Measurements from ENCODE around the gene DOCK3. TPM values are rescaled to one million over a fixed set of nuclear protein-coding genes. Genes with fewer than 3 reads are reported as not detected.
"Not testable (repeated sequence)": the region's sequence is repeated elsewhere in the genome, so short reads cannot be mapped to it uniquely, and the experiment has no call there.

Gene DOCK3
- polyA plus RNA-seq, 1 donor = 0.81 TPM

DNA sequence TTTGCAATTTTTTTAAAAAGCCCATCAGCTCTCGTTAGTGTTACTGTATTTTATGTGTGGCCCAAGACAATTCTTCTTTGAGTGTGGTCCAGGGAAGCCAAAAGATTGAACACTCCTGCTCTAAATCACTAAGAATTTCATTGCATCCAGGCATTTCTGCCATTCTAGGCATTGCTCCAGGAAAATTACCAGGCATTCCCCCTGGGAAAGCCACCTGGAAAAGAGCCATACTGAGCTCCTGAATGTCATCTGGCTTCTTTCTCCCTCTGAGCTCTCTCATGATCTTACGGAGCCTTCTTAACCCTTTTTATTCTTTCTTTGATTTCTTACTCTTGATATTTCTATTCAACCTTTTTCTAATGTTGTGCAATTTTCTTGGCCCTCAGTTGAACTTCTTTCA lies 202.2 kb downstream of the DOCK3 start:
- Histone ChIP-seq H3K27ac (ENCODE audit: low read length) (no peak overlapping the region), H3K27me3 (ENCODE audit: control insufficient read depth, insufficient read depth, low read length) (no peaks in the 10 kb centered on the region), H3K9me3 (ENCODE audit: control insufficient read depth, low read depth, low read length) (no peaks in the 10 kb centered on the region), H3K36me3 (ENCODE audit: control insufficient read depth, insufficient read depth, low read length) (no peaks in the 10 kb centered on the region), H3K4me1 (ENCODE audit: control insufficient read depth, insufficient read depth, low read length) (no peaks in the 10 kb centered on the region), H3K4me3 (ENCODE audit: low read length) (no peak overlapping the region)
- no peak for DNase-seq
- 90% methylated on average over 1 of the region's 2 CpGs for WGBS (ENCODE audit: insufficient coverage, low lambda C conversion rate)

DNA sequence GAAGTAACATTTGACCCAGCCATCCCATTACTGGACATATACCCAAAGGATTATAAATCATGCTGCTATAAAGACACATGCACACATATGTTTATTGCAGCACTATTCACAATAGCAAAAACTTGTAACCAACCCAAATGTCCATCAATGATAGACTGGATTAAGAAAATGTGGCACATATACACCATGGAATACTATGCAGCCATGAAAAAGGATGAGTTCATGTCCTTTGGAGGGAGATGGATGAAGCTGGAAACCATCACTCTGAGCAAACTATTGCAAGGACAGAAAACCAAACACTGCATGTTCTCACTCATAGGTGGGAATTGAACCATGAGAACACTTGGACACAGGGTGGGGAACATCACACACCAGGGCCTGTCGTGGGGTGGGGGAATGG lies 208.0 kb downstream of the DOCK3 start:
- not testable (repeated sequence) for H3K36me3 ChIP-seq (ENCODE audit: control insufficient read depth, insufficient read depth, low read length); DNase-seq; H3K27ac ChIP-seq (ENCODE audit: low read length); H3K27me3 ChIP-seq (ENCODE audit: control insufficient read depth, insufficient read depth, low read length); H3K4me3 ChIP-seq (ENCODE audit: low read length); H3K4me1 ChIP-seq (ENCODE audit: control insufficient read depth, insufficient read depth, low read length); H3K9me3 ChIP-seq (ENCODE audit: control insufficient read depth, low read depth, low read length)
- WGBS (ENCODE audit: insufficient coverage, low lambda C conversion rate) = no CpG with 5 or more reads among the region's 1 CpG

DNA sequence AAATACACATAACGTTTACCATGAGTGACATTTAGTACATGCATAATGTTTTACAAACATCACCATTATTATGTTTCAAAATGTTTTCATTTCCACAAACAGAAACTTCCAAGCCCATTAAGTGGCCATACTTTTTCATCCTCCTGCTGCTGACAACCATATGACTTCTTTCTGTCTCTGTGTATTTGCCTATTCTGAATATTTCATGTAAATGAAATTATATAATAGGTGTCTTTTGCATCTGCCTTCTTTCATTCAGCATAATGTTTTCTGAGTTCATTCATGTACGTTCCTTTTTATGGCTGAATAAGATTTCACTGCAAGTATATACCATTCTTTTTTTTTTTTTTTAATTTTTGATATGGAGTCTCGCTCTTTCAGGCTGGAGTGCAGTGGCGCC lies 209.0 kb downstream of the DOCK3 start:
- no peak overlapping the region for H3K4me3 ChIP-seq (ENCODE audit: low read length)
- no peaks in the 10 kb centered on the region for H3K27me3 ChIP-seq (ENCODE audit: control insufficient read depth, insufficient read depth, low read length)
- WGBS (ENCODE audit: insufficient coverage, low lambda C conversion rate) = 86% methylated on average over 2 of the region's 4 CpGs
- no peak for DNase-seq
- H3K4me1 ChIP-seq (ENCODE audit: control insufficient read depth, insufficient read depth, low read length) = no peaks in the 10 kb centered on the region
- no peaks in the 10 kb centered on the region for H3K36me3 ChIP-seq (ENCODE audit: control insufficient read depth, insufficient read depth, low read length)
- no peaks in the 10 kb centered on the region for H3K9me3 ChIP-seq (ENCODE audit: control insufficient read depth, low read depth, low read length)
- H3K27ac ChIP-seq (ENCODE audit: low read length) = no peak overlapping the region

DNA sequence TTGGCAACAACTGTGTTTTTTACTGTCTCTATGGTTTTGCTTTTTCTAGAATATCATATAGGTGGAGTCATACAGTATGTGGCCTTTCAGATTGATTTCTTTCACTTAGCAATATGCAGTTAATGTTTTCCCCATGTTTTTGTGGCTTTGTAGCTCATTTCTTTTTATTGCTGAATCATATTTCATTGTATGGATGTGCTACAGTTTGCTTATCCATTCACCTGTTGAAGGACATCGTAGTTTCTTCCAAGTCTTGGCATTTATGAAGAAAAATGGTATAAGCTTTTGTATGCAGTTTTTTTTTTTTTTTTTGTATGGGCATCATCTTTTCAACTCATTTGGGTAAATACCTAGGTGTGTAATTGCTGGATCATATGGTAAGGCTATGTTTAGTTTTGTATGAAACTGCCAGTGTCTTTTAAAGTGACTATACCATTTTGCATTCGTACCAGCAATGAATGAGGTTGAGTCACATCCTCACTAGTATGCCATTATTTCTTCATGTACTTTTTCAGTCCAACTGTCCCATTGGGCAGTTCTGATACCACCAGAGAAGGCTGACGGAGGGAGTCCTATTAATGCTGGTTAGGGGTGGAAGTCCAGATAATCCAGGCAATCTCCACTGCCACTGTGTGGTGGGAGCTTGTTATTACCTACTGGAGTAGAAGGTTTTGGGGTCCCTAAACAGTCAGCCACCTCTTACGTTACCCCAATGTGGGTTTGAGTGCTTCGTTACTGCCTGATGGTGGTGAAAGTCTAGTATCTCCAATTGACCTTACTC lies 210.5 kb downstream of the DOCK3 start:
- no peaks in the 10 kb centered on the region for H3K9me3 ChIP-seq (ENCODE audit: control insufficient read depth, low read depth, low read length)
- no peak for DNase-seq
- no peak overlapping the region for H3K4me3 ChIP-seq (ENCODE audit: low read length)
- H3K36me3 ChIP-seq (ENCODE audit: control insufficient read depth, insufficient read depth, low read length) = no peaks in the 10 kb centered on the region
- H3K27ac ChIP-seq (ENCODE audit: low read length) = no peak overlapping the region
- WGBS (ENCODE audit: insufficient coverage, low lambda C conversion rate) = 100% methylated on average over 1 of the region's 5 CpGs
- no peaks in the 10 kb centered on the region for H3K27me3 ChIP-seq (ENCODE audit: control insufficient read depth, insufficient read depth, low read length)
- no peaks in the 10 kb centered on the region for H3K4me1 ChIP-seq (ENCODE audit: control insufficient read depth, insufficient read depth, low read length)

DNA sequence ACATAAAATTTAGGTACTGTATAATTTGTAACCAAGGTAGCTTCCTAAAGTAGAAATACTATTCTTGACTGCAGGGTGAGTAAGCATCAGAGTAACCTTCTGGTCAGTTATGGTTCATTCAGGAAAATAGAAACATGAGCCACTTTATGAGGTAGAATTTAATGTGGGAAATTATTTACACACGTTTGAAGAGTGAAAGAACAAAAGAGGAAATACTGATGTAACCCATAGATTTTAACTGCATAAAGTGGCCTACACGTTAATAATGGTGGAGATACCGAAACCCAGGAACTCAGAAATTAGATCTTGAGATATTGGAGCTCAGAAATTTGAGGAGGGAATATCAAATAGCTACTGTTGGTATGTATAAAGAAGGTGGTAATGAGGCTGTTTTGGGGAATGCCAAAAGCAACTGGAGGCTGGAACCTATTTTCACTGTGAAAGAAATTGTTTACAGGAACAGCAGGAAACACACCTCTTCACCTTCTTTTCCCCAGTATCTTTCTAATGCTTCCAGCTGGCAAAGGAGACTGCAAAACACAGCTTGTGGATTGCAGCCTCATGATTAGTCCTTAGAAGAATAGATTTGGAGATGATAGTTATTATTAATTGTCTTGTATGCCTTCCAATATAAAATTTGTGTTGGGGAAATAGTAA lies 216.1 kb downstream of the DOCK3 start:
- no peaks in the 10 kb centered on the region for H3K36me3 ChIP-seq (ENCODE audit: control insufficient read depth, insufficient read depth, low read length)
- DNase-seq = no peak
- WGBS (ENCODE audit: insufficient coverage, low lambda C conversion rate) = 63% methylated on average over 3 of the region's 3 CpGs
- H3K4me1 ChIP-seq (ENCODE audit: control insufficient read depth, insufficient read depth, low read length) = no peaks in the 10 kb centered on the region
- no peak overlapping the region for H3K4me3 ChIP-seq (ENCODE audit: low read length)
- H3K27ac ChIP-seq (ENCODE audit: low read length) = no peak overlapping the region
- no peaks in the 10 kb centered on the region for H3K27me3 ChIP-seq (ENCODE audit: control insufficient read depth, insufficient read depth, low read length)
- no peaks in the 10 kb centered on the region for H3K9me3 ChIP-seq (ENCODE audit: control insufficient read depth, low read depth, low read length)

DNA sequence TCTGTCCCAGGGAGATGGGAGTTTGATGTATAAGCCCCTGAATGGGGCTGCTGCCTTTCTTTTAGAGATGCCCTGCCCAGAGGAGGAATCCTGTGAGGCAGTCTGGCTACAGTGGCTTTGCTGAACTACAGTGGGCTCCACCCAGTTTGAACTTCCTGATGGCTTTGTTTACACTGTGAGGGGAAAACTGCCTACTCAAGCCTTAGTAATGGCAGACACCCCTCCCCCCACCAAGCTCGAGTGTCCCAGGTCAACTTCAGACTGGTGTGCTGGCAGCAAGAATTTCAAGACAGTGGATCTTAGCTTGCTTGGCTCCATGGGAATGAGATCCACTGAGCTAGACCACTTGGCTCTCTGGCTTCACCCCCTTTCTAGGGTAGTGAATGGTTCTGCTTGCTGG lies 226.4 kb downstream of the DOCK3 start:
- not testable (repeated sequence) for H3K27me3 ChIP-seq (ENCODE audit: control insufficient read depth, insufficient read depth, low read length); H3K4me1 ChIP-seq (ENCODE audit: control insufficient read depth, insufficient read depth, low read length); H3K36me3 ChIP-seq (ENCODE audit: control insufficient read depth, insufficient read depth, low read length); DNase-seq; H3K27ac ChIP-seq (ENCODE audit: low read length); H3K4me3 ChIP-seq (ENCODE audit: low read length); H3K9me3 ChIP-seq (ENCODE audit: control insufficient read depth, low read depth, low read length)
- no CpG with 5 or more reads among the region's 1 CpG for WGBS (ENCODE audit: insufficient coverage, low lambda C conversion rate)

DNA sequence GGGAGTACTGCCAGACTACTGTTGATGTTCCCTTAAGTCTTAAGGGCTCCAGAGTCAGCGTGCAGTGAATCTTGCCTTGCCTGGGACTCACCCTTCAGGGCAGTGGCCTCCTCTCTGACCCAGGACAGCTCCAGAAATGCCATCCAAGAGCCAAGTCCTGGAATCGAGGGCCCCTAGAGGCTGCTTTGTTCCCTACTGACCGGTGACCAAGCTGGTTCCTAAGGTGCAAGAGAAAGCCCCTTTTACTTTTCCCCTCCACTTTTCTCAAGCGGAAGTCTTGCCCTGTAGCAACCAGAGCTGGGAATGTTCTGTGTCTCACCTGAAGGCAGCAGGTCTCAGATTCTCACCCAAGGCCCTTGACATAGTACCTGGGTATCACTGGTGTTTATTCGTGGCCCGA lies 238.0 kb downstream of the DOCK3 start:
- no peak overlapping the region for H3K27ac ChIP-seq (ENCODE audit: low read length)
- no CpG with 5 or more reads among the region's 6 CpGs for WGBS (ENCODE audit: insufficient coverage, low lambda C conversion rate)
- no peaks in the 10 kb centered on the region for H3K27me3 ChIP-seq (ENCODE audit: control insufficient read depth, insufficient read depth, low read length)
- no peaks in the 10 kb centered on the region for H3K9me3 ChIP-seq (ENCODE audit: control insufficient read depth, low read depth, low read length)
- no peak for DNase-seq
- H3K4me3 ChIP-seq (ENCODE audit: low read length) = no peak overlapping the region
- no peaks in the 10 kb centered on the region for H3K4me1 ChIP-seq (ENCODE audit: control insufficient read depth, insufficient read depth, low read length)
- H3K36me3 ChIP-seq (ENCODE audit: control insufficient read depth, insufficient read depth, low read length) = no peaks in the 10 kb centered on the region

DNA sequence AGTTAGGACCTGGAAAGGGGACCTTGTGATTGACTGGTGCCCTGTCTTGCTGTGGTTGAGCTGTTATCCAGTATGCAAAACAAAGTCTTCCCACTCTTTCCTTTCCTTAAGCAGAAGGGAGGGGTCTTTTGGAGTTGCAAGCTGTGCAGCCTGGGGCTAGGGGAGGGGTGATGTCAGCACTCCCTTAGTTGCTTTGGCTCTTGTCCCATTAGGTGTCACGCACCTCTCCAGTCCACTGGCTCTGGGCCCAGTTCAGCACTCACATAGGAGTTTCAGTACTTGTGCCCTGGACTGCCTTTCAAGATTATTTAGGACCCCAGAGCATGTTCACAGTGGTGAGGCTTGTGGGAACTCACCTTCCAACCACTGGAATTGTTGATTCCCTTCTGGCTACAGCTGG lies 238.5 kb downstream of the DOCK3 start:
- no CpG with 5 or more reads among the region's 1 CpG for WGBS (ENCODE audit: insufficient coverage, low lambda C conversion rate)
- H3K27ac ChIP-seq (ENCODE audit: low read length) = no peak overlapping the region
- H3K4me1 ChIP-seq (ENCODE audit: control insufficient read depth, insufficient read depth, low read length) = no peaks in the 10 kb centered on the region
- H3K36me3 ChIP-seq (ENCODE audit: control insufficient read depth, insufficient read depth, low read length) = no peaks in the 10 kb centered on the region
- H3K4me3 ChIP-seq (ENCODE audit: low read length) = no peak overlapping the region
- no peaks in the 10 kb centered on the region for H3K9me3 ChIP-seq (ENCODE audit: control insufficient read depth, low read depth, low read length)
- DNase-seq = no peak
- H3K27me3 ChIP-seq (ENCODE audit: control insufficient read depth, insufficient read depth, low read length) = no peaks in the 10 kb centered on the region

DNA sequence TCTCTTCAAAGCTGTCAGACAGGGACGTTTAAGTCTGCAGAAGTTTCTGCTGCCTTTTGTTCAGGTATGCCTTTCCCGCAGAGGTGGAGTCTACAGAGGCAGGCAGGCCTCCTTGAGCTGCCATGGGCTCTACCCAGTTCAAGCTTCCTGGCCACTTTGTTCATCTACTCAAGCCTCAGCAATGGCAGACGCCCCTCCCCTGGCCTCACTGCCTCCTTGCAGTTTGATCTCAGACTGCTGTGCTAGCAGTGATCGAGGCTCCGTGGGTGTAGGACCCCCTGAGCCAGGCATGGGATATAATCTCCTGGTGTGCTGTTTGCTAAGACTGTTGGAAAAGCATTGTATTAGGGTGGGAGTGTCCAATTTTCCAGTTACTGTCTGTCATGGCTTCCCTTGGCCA lies 247.3 kb downstream of the DOCK3 start:
- H3K4me3 ChIP-seq (ENCODE audit: low read length) = not testable (repeated sequence)

DNA sequence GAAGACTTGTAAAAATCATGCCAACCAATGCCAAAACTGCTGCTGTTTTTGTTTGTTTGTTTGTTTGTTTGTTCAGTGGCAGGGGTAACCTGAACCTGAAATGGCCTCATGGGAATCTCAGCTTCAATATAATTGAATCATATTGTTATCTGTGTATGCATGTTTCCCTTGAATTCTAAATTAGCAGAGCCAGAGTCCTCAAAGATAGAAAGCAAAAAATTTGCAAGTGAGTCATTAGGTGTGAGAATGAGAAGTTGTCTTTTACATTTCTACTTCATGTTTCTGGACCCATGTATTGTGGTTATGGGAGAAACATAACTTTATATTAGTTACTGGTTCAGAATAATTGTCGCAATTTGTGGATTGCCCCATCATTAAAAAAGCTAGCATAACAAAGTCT lies 249.2 kb downstream of the DOCK3 start:
- Histone ChIP-seq H3K27ac (ENCODE audit: low read length) (no peak overlapping the region), H3K4me1 (ENCODE audit: control insufficient read depth, insufficient read depth, low read length) (no peaks in the 10 kb centered on the region), H3K9me3 (ENCODE audit: control insufficient read depth, low read depth, low read length) (no peaks in the 10 kb centered on the region), H3K4me3 (ENCODE audit: low read length) (no peak overlapping the region), H3K36me3 (ENCODE audit: control insufficient read depth, insufficient read depth, low read length) (no peaks in the 10 kb centered on the region), H3K27me3 (ENCODE audit: control insufficient read depth, insufficient read depth, low read length) (no peaks in the 10 kb centered on the region)
- no peak for DNase-seq
- WGBS (ENCODE audit: insufficient coverage, low lambda C conversion rate) = no CpG with 5 or more reads among the region's 1 CpG

More for the DNA sequence above, 247.3 kb downstream of the DOCK3 start:
- DNase-seq; H3K27me3 ChIP-seq (ENCODE audit: control insufficient read depth, insufficient read depth, low read length); H3K4me1 ChIP-seq (ENCODE audit: control insufficient read depth, insufficient read depth, low read length); H3K27ac ChIP-seq (ENCODE audit: low read length); H3K36me3 ChIP-seq (ENCODE audit: control insufficient read depth, insufficient read depth, low read length); H3K9me3 ChIP-seq (ENCODE audit: control insufficient read depth, low read depth, low read length): not testable (repeated sequence)
- no CpG with 5 or more reads among the region's 5 CpGs for WGBS (ENCODE audit: insufficient coverage, low lambda C conversion rate)

DNA sequence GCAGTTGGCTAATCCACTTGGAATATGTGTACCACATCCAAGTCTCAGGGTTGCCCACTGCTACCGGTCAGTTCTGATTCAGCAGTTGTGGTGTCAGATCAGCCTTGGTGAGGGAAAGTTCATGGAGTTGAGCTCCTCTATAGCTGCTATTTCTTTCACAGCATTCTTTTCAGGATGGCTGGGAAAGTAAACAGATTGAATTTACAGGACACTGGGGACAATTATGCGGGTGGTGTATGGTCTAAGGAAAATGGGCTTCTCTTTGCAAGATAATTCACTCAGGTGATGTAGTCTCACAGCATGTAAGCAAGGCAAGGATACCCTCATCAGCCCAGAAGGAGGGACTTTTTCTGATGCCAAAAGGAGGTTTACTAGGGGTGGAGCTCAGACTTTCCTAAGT lies 249.9 kb downstream of the DOCK3 start:
- H3K36me3 ChIP-seq (ENCODE audit: control insufficient read depth, insufficient read depth, low read length) = no peaks in the 10 kb centered on the region
- H3K4me3 ChIP-seq (ENCODE audit: low read length) = no peak overlapping the region
- DNase-seq = no peak
- no peaks in the 10 kb centered on the region for H3K9me3 ChIP-seq (ENCODE audit: control insufficient read depth, low read depth, low read length)
- WGBS (ENCODE audit: insufficient coverage, low lambda C conversion rate) = no CpG with 5 or more reads among the region's 2 CpGs
- H3K27me3 ChIP-seq (ENCODE audit: control insufficient read depth, insufficient read depth, low read length) = no peaks in the 10 kb centered on the region
- no peaks in the 10 kb centered on the region for H3K4me1 ChIP-seq (ENCODE audit: control insufficient read depth, insufficient read depth, low read length)
- no peak overlapping the region for H3K27ac ChIP-seq (ENCODE audit: low read length)

All from large intestine (tissue), 3 donors.